GM12878 (cell line): ENCODE results near the gene ARHGAP19.

ENCODE experiments used
- CEBPB ChIP-seq, 2 experiments: fragments of 150-350 bp in 1 of 2; IDR thresholded peaks; 2 replicates each; pipeline ENCODE4 v1.6.1; 2012 to 2014; ENCODE audit warnings: low read depth in 2 of 2, low read length in 2 of 2, borderline replicate concordance in 1 of 2, inconsistent platforms in 1 of 2
- CTCF ChIP-seq, 3 experiments: IDR thresholded peaks in 2 of 3; conservative IDR thresholded peaks in 1 of 3; 2 replicates each; pipeline ENCODE4 v1.5.1; 2011; ENCODE audit warnings: low read depth in 3 of 3, low read length in 3 of 3, mild to moderate bottlenecking in 3 of 3, control low read depth in 2 of 3, moderate library complexity in 2 of 3, inconsistent platforms in 1 of 3, mixed read lengths in 1 of 3; ENCODE audit not compliant: control insufficient read depth in 2 of 3, insufficient read depth in 1 of 3; ENCODE audit errors: extremely low read depth in 1 of 3
- NR2C2 ChIP-seq: IDR thresholded peaks from 2 replicates; pipeline ENCODE4 v1.6.1; 2011; ENCODE audit warnings: borderline replicate concordance, low read depth; ENCODE audit not compliant: control insufficient read depth, insufficient read length
- NRF1 ChIP-seq: conservative IDR thresholded peaks from 2 replicates; pipeline ENCODE4 v1.6.1; 2011; ENCODE audit warnings: mild to moderate bottlenecking, low read depth, low read length, improper control_type of control experiment

GRCh38 chr10:97336942-97337831 lies 44.8 kb upstream of the ARHGAP19 start:
- no peak for TF ChIP-seq NR2C2
- no peak for TF ChIP-seq CTCF (IDR thresholded peaks at IDR 0.05 in 2 of 3, conservative IDR thresholded peaks at IDR 0.05 in 1 of 3; ENCODE audit: control insufficient read depth in 2 of 3, extremely low read depth in 1 of 3, insufficient read depth in 1 of 3, low read depth in 3 of 3, low read length in 3 of 3)
- TF ChIP-seq CEBPB (IDR thresholded peaks at IDR 0.05; ENCODE audit: borderline replicate concordance in 1 of 2, low read depth in 2 of 2, low read length in 2 of 2), result no peak
- no peak for TF ChIP-seq NRF1
